Lower leg skin (tissue), 4 donors: ENCODE results near the gene CD209. TPM values are rescaled to one million over a fixed set of nuclear protein-coding genes. Genes with fewer than 3 reads are reported as not detected.

Experiments
- DNase-seq, 2 donors: peaks; one replicate each; pipeline ENCODE4 v3.0.0-alpha.2; 2019; ENCODE audit warnings: low spot score in 2 of 2
- H3K4me3 ChIP-seq: fragments of 200-600 bp; sonication (generic); 2 replicates; pipeline ENCODE4 v1.5.1; 2017; ENCODE audit warnings: mild to moderate bottlenecking, low read depth; ENCODE audit not compliant: poor library complexity, severe bottlenecking
- POLR2A ChIP-seq, 2 donors: fragments of 450-650 bp; IDR thresholded peaks; one replicate each; pipeline ENCODE4 v1.6.1; 2016 to 2017; ENCODE audit warnings: antibody characterized with exemption in 2 of 2, mild to moderate bottlenecking in 1 of 2, moderate library complexity in 1 of 2
- WGBS, 2 donors: methylation state at CpG; one replicate each; pipeline ENCODE4 v1.1.5; 2018; 5-methylcytosine and 5-hydroxymethylcytosine counted together
- intact Hi-C: fragments of 100-400 bp; cut with DNase I; formaldehyde crosslinking; loops from one replicate; pipeline ENCODE4 v1.15.0; 2023; ENCODE audit warnings: low total_unique reads
- total RNA-seq, 4 donors: library from RNA; depleted of rRNA; stranded (reverse); fragments of >200 nt; gene quantifications; one replicate each; pipeline ENCODE4 v1.1.0, GENCODE V29; 2016
- TF ChIP-seq, protein P1 (sequence below), 3 donors: fragments of 450-650 bp; IDR thresholded peaks; one replicate each; pipeline ENCODE4 v1.5.1; 2016; ENCODE audit warnings: antibody characterized with exemption in 3 of 3, mild to moderate bottlenecking in 3 of 3, moderate library complexity in 2 of 3

The CD209 gene
- total RNA-seq, 4 donors from 2014 or later = 0.55 to 2.1 (median 1.4) TPM

DNA sequence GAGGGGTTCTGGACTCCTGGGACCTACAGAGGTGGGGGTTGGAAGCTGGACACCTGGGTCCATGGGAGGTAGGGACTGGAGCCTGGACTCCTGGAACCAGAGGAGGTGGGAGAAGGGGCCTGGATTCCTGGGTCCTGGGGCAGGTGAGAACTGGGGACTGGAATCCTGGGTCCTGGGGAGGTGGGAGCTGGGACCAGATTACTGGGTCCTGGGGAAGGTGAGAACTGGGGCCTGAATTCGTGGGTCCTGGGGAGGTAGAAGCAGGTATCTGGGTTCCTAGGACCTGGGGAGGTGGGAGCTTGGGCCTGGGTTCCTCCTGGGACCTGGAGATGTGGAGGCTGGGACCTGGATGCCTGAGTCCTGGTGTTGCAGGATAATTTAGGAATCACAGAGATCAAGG, 16.4 kb upstream of the CD209 start:
- 40 to 50% methylated on average over 1 of the region's 1 CpG for WGBS, 2 donors
- TF ChIP-seq, protein P1, sequence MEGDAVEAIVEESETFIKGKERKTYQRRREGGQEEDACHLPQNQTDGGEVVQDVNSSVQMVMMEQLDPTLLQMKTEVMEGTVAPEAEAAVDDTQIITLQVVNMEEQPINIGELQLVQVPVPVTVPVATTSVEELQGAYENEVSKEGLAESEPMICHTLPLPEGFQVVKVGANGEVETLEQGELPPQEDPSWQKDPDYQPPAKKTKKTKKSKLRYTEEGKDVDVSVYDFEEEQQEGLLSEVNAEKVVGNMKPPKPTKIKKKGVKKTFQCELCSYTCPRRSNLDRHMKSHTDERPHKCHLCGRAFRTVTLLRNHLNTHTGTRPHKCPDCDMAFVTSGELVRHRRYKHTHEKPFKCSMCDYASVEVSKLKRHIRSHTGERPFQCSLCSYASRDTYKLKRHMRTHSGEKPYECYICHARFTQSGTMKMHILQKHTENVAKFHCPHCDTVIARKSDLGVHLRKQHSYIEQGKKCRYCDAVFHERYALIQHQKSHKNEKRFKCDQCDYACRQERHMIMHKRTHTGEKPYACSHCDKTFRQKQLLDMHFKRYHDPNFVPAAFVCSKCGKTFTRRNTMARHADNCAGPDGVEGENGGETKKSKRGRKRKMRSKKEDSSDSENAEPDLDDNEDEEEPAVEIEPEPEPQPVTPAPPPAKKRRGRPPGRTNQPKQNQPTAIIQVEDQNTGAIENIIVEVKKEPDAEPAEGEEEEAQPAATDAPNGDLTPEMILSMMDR (IDR thresholded peaks at IDR 0.05) = no peak
- TF ChIP-seq POLR2A (IDR thresholded peaks at IDR 0.05) = no peak
- intact Hi-C loops = no loop called here
- DNase-seq = peak in 1 of 2 donors; percentile 61
- no peak overlapping the region for H3K4me3 ChIP-seq

DNA sequence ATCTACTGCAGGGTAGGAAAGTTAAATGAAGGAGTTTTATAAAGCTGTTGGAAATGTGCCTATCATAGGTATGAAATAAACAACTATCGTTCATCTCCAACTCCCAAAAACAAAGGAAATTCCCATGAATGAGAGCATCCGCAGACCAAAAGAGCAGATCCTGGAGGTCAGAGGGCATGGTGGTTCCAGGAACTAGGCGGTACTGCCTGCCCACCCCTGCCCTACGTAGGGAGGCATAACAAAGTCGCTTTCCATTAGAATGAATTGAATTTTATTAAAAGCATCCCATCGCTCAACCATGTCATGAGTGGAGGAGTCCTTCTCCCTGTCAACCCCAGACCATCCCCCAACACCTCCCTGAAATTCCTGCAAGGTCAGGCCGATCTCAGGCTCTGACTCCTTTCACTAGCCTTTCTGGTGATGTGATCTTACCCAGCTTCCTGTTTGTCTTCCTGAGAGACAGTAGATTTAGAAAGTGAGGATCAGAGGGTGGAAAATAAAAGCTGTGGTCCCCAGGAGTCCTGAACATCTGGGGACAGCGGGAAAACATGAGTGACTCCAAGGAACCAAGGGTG, 15.5 kb upstream of the CD209 start, which contains the start of gene CLEC4M:
Gene CLEC4M, plus strand, starts transcription at position 525 of the 575 bp plus-strand sequence. Its CDS starts 24 bp downstream, at position 549.
- 75 to 84% methylated on average over 8 of the region's 8 CpGs for WGBS, 2 donors
- no peak within 1 kb of the TSS for H3K4me3 ChIP-seq
- intact Hi-C loops = no loop called here
- TF ChIP-seq POLR2A (IDR thresholded peaks at IDR 0.05) = no peak
- DNase-seq = no peak

DNA sequence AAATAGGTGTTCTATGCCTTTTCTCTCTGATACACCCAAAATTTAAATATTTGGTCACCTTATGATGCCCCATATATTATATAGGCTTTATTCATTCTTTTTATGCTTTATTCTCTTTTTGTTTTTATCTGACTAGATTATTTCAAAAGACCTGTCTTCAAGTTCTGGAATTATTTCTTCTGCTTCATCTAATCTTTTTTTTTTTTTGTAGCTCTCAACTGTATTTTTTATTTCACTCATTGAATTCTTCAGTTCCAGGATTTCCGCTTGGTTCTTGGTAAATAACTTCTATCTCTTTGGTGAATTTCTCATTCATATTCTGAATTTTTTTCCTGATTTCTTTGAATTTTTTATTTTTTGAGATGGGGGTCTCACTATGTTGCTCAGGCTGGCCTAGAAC, 11.8 kb upstream of the CD209 start:
- intact Hi-C loops = no loop called here
- 94 to 97% methylated on average over 1 of the region's 1 CpG for WGBS, 2 donors
- TF ChIP-seq, protein P1 (IDR thresholded peaks at IDR 0.05) = no peak
- TF ChIP-seq POLR2A (IDR thresholded peaks at IDR 0.05) = no peak

DNA sequence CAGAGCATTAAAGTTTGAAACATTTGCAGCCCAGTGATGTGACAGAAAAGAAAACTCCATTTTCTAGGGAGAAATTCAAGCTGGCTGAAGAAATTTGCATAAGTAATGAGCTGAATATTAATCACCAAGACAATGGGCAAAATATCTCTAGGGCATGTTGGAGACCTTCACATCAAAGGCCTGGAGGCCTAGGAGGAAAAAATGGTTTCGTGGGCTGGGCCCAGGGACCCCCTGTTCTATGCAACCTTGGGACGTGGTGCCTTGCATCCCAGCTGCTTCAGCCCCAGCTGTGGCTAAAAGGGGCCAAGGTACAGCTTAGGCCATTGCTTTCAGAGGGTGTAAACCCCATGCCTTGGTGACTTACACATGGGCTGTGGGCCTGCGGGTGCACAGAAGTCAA, 10.0 kb upstream of the CD209 start:
- no peak overlapping the region for H3K4me3 ChIP-seq
- TF ChIP-seq, protein P1 (IDR thresholded peaks at IDR 0.05) = no peak
- TF ChIP-seq POLR2A (IDR thresholded peaks at IDR 0.05) = no peak
- no peak for DNase-seq
- intact Hi-C loops = no loop called here
- 76 to 79% methylated on average over 3 of the region's 3 CpGs for WGBS, 2 donors

More for the DNA sequence above, 11.8 kb upstream of the CD209 start:
- H3K4me3 ChIP-seq = no peak overlapping the region
- DNase-seq = no peak

DNA sequence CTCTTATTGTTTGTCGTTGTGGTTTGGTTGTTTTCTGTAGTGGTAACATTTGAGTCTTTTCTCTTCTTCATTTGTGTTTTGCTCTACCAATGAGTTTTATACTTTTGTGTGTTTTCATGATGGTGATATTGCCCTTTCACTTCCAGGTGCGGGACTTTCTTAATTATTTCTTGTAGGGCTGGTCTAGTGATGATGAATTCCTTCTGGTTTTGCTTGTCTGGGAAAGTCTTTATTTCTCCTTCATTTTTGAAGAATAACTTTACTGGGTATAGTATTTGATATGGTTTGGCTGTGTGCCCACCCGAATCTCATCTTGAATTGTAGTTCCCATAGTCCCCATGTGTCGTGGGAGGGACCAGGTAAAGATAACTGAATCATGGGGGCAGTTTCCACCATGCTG, 8.9 kb upstream of the CD209 start:
- WGBS, 2 donors = 45 to 56% methylated on average over 4 of the region's 4 CpGs
- intact Hi-C loops = no loop called here
- no peak overlapping the region for H3K4me3 ChIP-seq
- no peak for DNase-seq
- TF ChIP-seq, protein P1 (IDR thresholded peaks at IDR 0.05) = no peak
- no peak for TF ChIP-seq POLR2A (IDR thresholded peaks at IDR 0.05)

DNA sequence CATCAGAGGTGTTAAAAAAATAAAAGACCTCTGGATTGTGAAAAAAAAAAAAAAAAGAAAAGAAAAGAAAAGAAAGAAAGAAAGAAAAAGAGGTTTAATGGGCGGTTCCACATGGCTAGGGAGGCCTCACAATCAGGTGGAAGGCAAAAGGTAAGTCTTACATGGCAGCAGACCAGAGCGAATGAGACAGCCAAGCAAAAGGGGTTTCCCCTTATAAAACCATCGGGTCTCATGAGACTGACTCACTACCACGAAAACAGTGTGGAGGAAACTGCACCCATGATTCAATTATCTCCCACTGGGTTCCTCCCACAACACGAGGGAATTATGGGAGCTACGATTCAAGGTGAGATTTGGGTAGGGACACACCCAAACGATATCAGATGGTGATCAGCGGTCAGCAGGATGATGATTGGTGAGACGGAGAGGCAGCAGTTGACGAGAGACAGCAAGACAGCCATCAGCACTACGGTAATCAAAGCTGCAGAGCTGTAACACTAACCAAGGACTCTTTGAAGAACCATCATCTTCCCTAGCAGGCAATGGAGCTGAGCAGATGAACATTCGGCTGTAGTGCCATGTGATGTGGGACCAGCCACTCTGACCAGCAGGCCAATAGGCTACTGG, 3.9 kb upstream of the CD209 start:
- intact Hi-C loops = no loop called here
- DNase-seq = no peak
- TF ChIP-seq POLR2A (IDR thresholded peaks at IDR 0.05) = no peak
- TF ChIP-seq, protein P1 (IDR thresholded peaks at IDR 0.05) = no peak
- WGBS, 2 donors = 60 to 62% methylated on average over 12 of the region's 12 CpGs
- no peak overlapping the region for H3K4me3 ChIP-seq
